HCT116 (cell line): ENCODE results near the gene SNX25. TPM values are rescaled to one million over a fixed set of nuclear protein-coding genes. Genes with fewer than 3 reads are reported as not detected.

Experiments
- ATAC-seq: fragments of 200-7000 bp; cut with Tn5 transposase; 2 replicates; pipeline ENCODE4 v1.9.1; 2020; ENCODE audit warnings: mild to moderate bottlenecking, moderate library complexity
- BruUV-seq: library from RNA; stranded (reverse); fragments of 400-500 nt; replicated peaks from 2 replicates; lab custom pipeline; 2021; lab: Mats Ljungman, UMichigan
- CTCF ChIA-PET: fragments of 300-600 bp; sonication (Branson Sonifier 250); formaldehyde crosslinking; loops from one replicate; lab custom pipeline; 2021; ENCODE audit warnings: antibody characterized with exemption; lab: Charles Lee
- POLR2A ChIA-PET: fragments of 300-600, 350-600 bp; sonication (Branson Sonifier 250); formaldehyde crosslinking; loops from one replicate; lab custom pipeline; 2021; ENCODE audit warnings: antibody characterized with exemption; lab: Charles Lee
- RAD21 ChIA-PET, 2 experiments: fragments of 300-600 bp; sonication (Branson Sonifier 250); formaldehyde crosslinking; loops; one replicate each; lab custom pipeline; 2023; ENCODE audit warnings: low total read pairs in 2 of 2; ENCODE audit not compliant: uncharacterized antibody in 2 of 2, unreplicated experiment in 2 of 2, low non-redundant PET in 1 of 2; lab: Charles Lee
- DNase-seq: peaks from one replicate; pipeline ENCODE4 v3.0.0-alpha.2; 2010; ENCODE audit warnings: low read depth, low spot score
- H2AFZ ChIP-seq: fragments of 200-600 bp; shearing (Covaris generic), sonication (generic); 2 replicates; pipeline ENCODE4 v1.6.1; 2017; ENCODE audit warnings: low read depth, mixed run types, mixed read lengths, antibody characterized with exemption, low read length; ENCODE audit not compliant: poor library complexity, severe bottlenecking
- H3K27ac ChIP-seq: 2 replicates; pipeline ENCODE4 v1.5.1; 2012; ENCODE audit warnings: low read depth, low read length
- H3K27me3 ChIP-seq: fragments of 200-600 bp; sonication (generic); 2 replicates; pipeline ENCODE4 v1.6.1; 2016; ENCODE audit warnings: mixed run types, low read length, mixed read lengths; ENCODE audit not compliant: insufficient read depth
- H3K36me3 ChIP-seq, 2 experiments: fragments of 200-500 bp in 1 of 2; fragments of 200-600 bp in 1 of 2; sonication (Bioruptor generic) in 1 of 2; sonication (generic) in 1 of 2; 2 replicates each; pipeline versions ENCODE4 v1.5.1 to v1.6.1; 2014 to 2016; ENCODE audit warnings: low read length in 2 of 2, inconsistent platforms in 1 of 2, mixed read lengths in 1 of 2, mixed run types in 1 of 2; ENCODE audit not compliant: insufficient read depth in 2 of 2, control insufficient read depth in 1 of 2
- H3K4me1 ChIP-seq, 2 experiments: fragments of 200-600 bp in 1 of 2; sonication (generic) in 1 of 2; 2 replicates each; pipeline versions ENCODE4 v1.5.1 to v1.6.1; 2012 to 2017; ENCODE audit warnings: low read length in 2 of 2, inconsistent platforms in 1 of 2, mild to moderate bottlenecking in 1 of 2, mixed read lengths in 1 of 2, mixed run types in 1 of 2, moderate library complexity in 1 of 2; ENCODE audit not compliant: insufficient read depth in 2 of 2, control insufficient read depth in 1 of 2
- H3K4me2 ChIP-seq: fragments of 200-600 bp; sonication (generic); 2 replicates; pipeline ENCODE4 v1.6.1; 2017; ENCODE audit warnings: mixed run types, low read length, mixed read lengths
- H3K4me3 ChIP-seq, 2 experiments: fragments of 200-600 bp in 1 of 2; sonication (generic) in 1 of 2; replicated peaks in 1 of 2; 2 replicates each; pipeline ENCODE4 v1.5.1; 2011 to 2016; ENCODE audit warnings: low read length in 2 of 2, control low read depth in 1 of 2, low read depth in 1 of 2, mild to moderate bottlenecking in 1 of 2, mixed read lengths in 1 of 2, mixed run types in 1 of 2
- H3K79me2 ChIP-seq: fragments of 200-600 bp; sonication (generic); 2 replicates; pipeline ENCODE4 v1.6.1; 2017; ENCODE audit warnings: mild to moderate bottlenecking, mixed run types, low read length, moderate library complexity, mixed read lengths; ENCODE audit not compliant: insufficient read depth
- H3K9ac ChIP-seq: fragments of 200-600 bp; sonication (generic); 2 replicates; pipeline ENCODE4 v1.6.1; 2016; ENCODE audit warnings: low read length, mixed read lengths
- H3K9me2 ChIP-seq: fragments of 200-600 bp; sonication (generic), shearing (Covaris generic); 2 replicates; pipeline ENCODE4 v1.6.1; 2017; ENCODE audit warnings: mixed run types, mild to moderate bottlenecking, moderate library complexity; ENCODE audit not compliant: insufficient read depth
- H3K9me3 ChIP-seq, 2 experiments: fragments of 200-500 bp in 1 of 2; fragments of 200-600 bp in 1 of 2; sonication (Bioruptor generic) in 1 of 2; sonication (generic) in 1 of 2; 2 replicates each; pipeline ENCODE4 v1.6.1; 2014 to 2017; ENCODE audit warnings: low read length in 2 of 2, mixed read lengths in 2 of 2, inconsistent platforms in 1 of 2, low read depth in 1 of 2, mild to moderate bottlenecking in 1 of 2, mixed run types in 1 of 2, moderate library complexity in 1 of 2; ENCODE audit not compliant: control insufficient read depth in 1 of 2, insufficient read depth in 1 of 2
- H4K20me1 ChIP-seq: fragments of 200-600 bp; sonication (generic), shearing (Covaris generic); 2 replicates; pipeline ENCODE4 v1.6.1; 2017; ENCODE audit warnings: mixed run types, mild to moderate bottlenecking, moderate library complexity; ENCODE audit not compliant: insufficient read depth
- CEBPB ChIP-seq: IDR thresholded peaks from 2 replicates; pipeline ENCODE4 v1.6.1; 2012; ENCODE audit warnings: low read depth
- EGR1 ChIP-seq: IDR thresholded peaks from 2 replicates; pipeline ENCODE4 v1.6.1; 2012; ENCODE audit warnings: low read depth
- EZH2phosphoT487 ChIP-seq: fragments of 200-600 bp; IDR thresholded peaks from 2 replicates; pipeline ENCODE4 v1.6.1; 2018; ENCODE audit warnings: antibody characterized with exemption, borderline replicate concordance
- JUND ChIP-seq: IDR thresholded peaks from 2 replicates; pipeline ENCODE4 v1.6.1; 2012
- POLR2AphosphoS5 ChIP-seq: IDR thresholded peaks from 2 replicates; pipeline ENCODE4 v1.6.1; 2011; ENCODE audit warnings: mild to moderate bottlenecking, low read depth, low read length, moderate library complexity
- SIN3A ChIP-seq: IDR thresholded peaks from 2 replicates; pipeline ENCODE4 v1.6.1; 2012; ENCODE audit warnings: low read depth
- ZNF274 ChIP-seq: fragments of 200-500 bp; sonication (Bioruptor generic); IDR thresholded peaks from 2 replicates; pipeline ENCODE4 v1.6.1; 2014; ENCODE audit warnings: mild to moderate bottlenecking, low read depth, low read length, inconsistent platforms
- intact Hi-C: fragments of 100-400 bp; cut with micrococcal nuclease; formaldehyde crosslinking; loops from 2 replicates; pipeline ENCODE4 v1.10.0; 2022
- total RNA-seq: library from RNA; stranded (reverse); gene quantifications from one replicate; pipeline ENCODE4 v1.2.1, GENCODE V29; 2021; ENCODE audit not compliant: unreplicated experiment
- TF ChIP-seq, protein P1 (sequence below), 3 experiments: fragments of 200-600 bp in 1 of 3; sonication (generic) in 1 of 3; IDR thresholded peaks in 2 of 3; conservative IDR thresholded peaks in 1 of 3; 2 replicates each; pipeline ENCODE4 v1.5.1; 2012 to 2017; ENCODE audit warnings: low read depth in 2 of 3, low read length in 2 of 3, antibody characterized with exemption in 1 of 3, borderline replicate concordance in 1 of 3, control low read depth in 1 of 3, mild to moderate bottlenecking in 1 of 3, mixed read lengths in 1 of 3, mixed run types in 1 of 3, moderate library complexity in 1 of 3; ENCODE audit not compliant: insufficient read depth in 1 of 3
- TF ChIP-seq, protein P2 (sequence below): IDR thresholded peaks from 2 replicates; pipeline ENCODE4 v1.6.1; 2011; ENCODE audit warnings: mild to moderate bottlenecking, low read length, moderate library complexity; ENCODE audit not compliant: insufficient replicate concordance; ENCODE audit errors: extremely low read depth
- TF ChIP-seq, protein P3 (sequence below): IDR thresholded peaks from 2 replicates; pipeline ENCODE4 v1.6.1; 2012; ENCODE audit warnings: low read depth
- TF ChIP-seq, protein P4 (sequence below): IDR thresholded peaks from 2 replicates; pipeline ENCODE4 v1.6.1; 2012

The SNX25 gene
- total RNA-seq, 1 experiment from 2014 or later: 20.9 TPM

DNA sequence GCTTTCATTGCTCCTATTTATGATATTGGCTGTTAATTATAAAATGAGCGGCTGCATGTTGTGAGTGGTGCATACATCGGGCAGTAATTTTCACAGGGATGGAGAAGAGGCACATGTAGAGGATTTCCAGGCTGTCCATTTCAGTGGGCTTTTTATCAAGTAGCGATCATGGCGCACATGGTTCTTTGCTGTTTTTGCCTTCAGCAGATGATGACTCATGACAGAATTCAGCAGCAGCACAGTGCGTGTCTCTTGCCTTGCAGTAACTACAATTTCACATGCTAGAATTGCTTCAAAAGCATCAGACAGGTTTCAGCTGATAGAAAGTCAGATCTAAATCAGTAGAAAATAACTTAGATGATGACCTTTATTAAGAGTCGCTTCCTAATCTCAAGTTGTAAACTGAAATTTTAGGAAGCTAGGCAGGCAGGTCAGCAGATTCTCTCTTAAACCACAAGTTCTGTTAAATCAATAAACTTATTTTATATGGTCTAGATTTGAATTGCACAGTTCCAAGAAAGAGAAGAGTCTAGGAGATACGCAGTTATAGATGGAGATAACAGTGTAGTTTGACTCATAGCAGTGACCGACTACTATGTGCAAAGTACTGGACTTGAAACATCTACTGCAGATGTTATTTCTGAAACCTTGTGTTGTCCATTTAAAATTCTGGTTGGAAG lies 150.5 kb downstream of the SNX25 start:
- no peaks in the 10 kb centered on the region for H3K79me2 ChIP-seq
- BruUV-seq: no TSS peak
- no peak for ATAC-seq

More for the DNA sequence above, 150.5 kb downstream of the SNX25 start:
- H3K9ac ChIP-seq: no peak overlapping the region
- intact Hi-C loops: no loop called here
- CTCF ChIA-PET: no interaction called here
- TF ChIP-seq, protein P1, sequence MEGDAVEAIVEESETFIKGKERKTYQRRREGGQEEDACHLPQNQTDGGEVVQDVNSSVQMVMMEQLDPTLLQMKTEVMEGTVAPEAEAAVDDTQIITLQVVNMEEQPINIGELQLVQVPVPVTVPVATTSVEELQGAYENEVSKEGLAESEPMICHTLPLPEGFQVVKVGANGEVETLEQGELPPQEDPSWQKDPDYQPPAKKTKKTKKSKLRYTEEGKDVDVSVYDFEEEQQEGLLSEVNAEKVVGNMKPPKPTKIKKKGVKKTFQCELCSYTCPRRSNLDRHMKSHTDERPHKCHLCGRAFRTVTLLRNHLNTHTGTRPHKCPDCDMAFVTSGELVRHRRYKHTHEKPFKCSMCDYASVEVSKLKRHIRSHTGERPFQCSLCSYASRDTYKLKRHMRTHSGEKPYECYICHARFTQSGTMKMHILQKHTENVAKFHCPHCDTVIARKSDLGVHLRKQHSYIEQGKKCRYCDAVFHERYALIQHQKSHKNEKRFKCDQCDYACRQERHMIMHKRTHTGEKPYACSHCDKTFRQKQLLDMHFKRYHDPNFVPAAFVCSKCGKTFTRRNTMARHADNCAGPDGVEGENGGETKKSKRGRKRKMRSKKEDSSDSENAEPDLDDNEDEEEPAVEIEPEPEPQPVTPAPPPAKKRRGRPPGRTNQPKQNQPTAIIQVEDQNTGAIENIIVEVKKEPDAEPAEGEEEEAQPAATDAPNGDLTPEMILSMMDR (IDR thresholded peaks at IDR 0.05 in 2 of 3, conservative IDR thresholded peaks at IDR 0.05 in 1 of 3; ENCODE audit: borderline replicate concordance in 1 of 3, insufficient read depth in 1 of 3, low read depth in 2 of 3, low read length in 2 of 3): no peak
- TF ChIP-seq EGR1 (no peak), POLR2AphosphoS5 (no peak), JUND (no peak), ZNF274 (no peak), EZH2phosphoT487 (no peak), SIN3A (no peak), CEBPB (no peak)
- TF ChIP-seq, protein P2, sequence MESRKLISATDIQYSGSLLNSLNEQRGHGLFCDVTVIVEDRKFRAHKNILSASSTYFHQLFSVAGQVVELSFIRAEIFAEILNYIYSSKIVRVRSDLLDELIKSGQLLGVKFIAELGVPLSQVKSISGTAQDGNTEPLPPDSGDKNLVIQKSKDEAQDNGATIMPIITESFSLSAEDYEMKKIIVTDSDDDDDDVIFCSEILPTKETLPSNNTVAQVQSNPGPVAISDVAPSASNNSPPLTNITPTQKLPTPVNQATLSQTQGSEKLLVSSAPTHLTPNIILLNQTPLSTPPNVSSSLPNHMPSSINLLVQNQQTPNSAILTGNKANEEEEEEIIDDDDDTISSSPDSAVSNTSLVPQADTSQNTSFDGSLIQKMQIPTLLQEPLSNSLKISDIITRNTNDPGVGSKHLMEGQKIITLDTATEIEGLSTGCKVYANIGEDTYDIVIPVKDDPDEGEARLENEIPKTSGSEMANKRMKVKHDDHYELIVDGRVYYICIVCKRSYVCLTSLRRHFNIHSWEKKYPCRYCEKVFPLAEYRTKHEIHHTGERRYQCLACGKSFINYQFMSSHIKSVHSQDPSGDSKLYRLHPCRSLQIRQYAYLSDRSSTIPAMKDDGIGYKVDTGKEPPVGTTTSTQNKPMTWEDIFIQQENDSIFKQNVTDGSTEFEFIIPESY: no peak
- TF ChIP-seq, protein P3, sequence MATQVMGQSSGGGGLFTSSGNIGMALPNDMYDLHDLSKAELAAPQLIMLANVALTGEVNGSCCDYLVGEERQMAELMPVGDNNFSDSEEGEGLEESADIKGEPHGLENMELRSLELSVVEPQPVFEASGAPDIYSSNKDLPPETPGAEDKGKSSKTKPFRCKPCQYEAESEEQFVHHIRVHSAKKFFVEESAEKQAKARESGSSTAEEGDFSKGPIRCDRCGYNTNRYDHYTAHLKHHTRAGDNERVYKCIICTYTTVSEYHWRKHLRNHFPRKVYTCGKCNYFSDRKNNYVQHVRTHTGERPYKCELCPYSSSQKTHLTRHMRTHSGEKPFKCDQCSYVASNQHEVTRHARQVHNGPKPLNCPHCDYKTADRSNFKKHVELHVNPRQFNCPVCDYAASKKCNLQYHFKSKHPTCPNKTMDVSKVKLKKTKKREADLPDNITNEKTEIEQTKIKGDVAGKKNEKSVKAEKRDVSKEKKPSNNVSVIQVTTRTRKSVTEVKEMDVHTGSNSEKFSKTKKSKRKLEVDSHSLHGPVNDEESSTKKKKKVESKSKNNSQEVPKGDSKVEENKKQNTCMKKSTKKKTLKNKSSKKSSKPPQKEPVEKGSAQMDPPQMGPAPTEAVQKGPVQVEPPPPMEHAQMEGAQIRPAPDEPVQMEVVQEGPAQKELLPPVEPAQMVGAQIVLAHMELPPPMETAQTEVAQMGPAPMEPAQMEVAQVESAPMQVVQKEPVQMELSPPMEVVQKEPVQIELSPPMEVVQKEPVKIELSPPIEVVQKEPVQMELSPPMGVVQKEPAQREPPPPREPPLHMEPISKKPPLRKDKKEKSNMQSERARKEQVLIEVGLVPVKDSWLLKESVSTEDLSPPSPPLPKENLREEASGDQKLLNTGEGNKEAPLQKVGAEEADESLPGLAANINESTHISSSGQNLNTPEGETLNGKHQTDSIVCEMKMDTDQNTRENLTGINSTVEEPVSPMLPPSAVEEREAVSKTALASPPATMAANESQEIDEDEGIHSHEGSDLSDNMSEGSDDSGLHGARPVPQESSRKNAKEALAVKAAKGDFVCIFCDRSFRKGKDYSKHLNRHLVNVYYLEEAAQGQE: no peak
- TF ChIP-seq, protein P4, sequence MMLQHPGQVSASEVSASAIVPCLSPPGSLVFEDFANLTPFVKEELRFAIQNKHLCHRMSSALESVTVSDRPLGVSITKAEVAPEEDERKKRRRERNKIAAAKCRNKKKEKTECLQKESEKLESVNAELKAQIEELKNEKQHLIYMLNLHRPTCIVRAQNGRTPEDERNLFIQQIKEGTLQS: no peak
- H3K9me3 ChIP-seq: no peaks in the 10 kb centered on the region
- DNase-seq: no peak
- peaks cover 0 to 8% of the 10 kb centered on the region in 2 experiments; a peak in 2 of 4 replicates for H3K4me1 ChIP-seq
- no peaks in the 10 kb centered on the region for H3K27me3 ChIP-seq
- H3K27ac ChIP-seq: no peak overlapping the region
- POLR2A ChIA-PET: no interaction called here
- no peaks in the 10 kb centered on the region for H3K36me3 ChIP-seq
- no peak overlapping the region for H2AFZ ChIP-seq
- H3K4me2 ChIP-seq: no peak overlapping the region
- RAD21 ChIA-PET: no interaction called here
- H3K4me3 ChIP-seq: no peak overlapping the region
- H4K20me1 ChIP-seq: no peaks in the 10 kb centered on the region
- H3K9me2 ChIP-seq: no peaks in the 10 kb centered on the region
